SU-DHL-6 (cell line): Measurements from ENCODE around the gene SLC25A25.

Experiments used
- H2AFZ ChIP-seq: fragments of 200-600 bp; sonication (generic); 2 replicates; pipeline ENCODE4 v1.6.1; 2014; ENCODE audit warnings: low read depth, mild to moderate bottlenecking, moderate library complexity, mixed read lengths, antibody characterized with exemption, low read length; ENCODE audit not compliant: severe bottlenecking
- H3F3A ChIP-seq: fragments of 200-600 bp; shearing (Covaris generic); 2 replicates; pipeline ENCODE4 v1.6.0; 2016; ENCODE audit warnings: antibody characterized with exemption, mild to moderate bottlenecking; ENCODE audit not compliant: insufficient read depth
- H3K27ac ChIP-seq: fragments of 200-600 bp; sonication (generic); 2 replicates; pipeline ENCODE4 v1.5.1; 2016; ENCODE audit warnings: low read depth, mild to moderate bottlenecking, low read length, moderate library complexity, mixed read lengths
- H3K27me3 ChIP-seq: fragments of 200-600 bp; sonication (generic), shearing (Covaris generic); 2 replicates; pipeline ENCODE4 v1.6.0; 2014; ENCODE audit warnings: mild to moderate bottlenecking, low read length
- H3K36me3 ChIP-seq: fragments of 200-600 bp; sonication (generic); 2 replicates; pipeline ENCODE4 v1.6.1; 2014; ENCODE audit warnings: mild to moderate bottlenecking, low read length, mixed read lengths
- H3K4me2 ChIP-seq: fragments of 300-600, 200-600 bp; shearing (Covaris generic), sonication (generic); 2 replicates; pipeline ENCODE4 v1.6.0; 2014; ENCODE audit warnings: low read length, low read depth, mild to moderate bottlenecking; ENCODE audit not compliant: poor library complexity, severe bottlenecking
- H3K4me3 ChIP-seq: fragments of 200-600 bp; sonication (generic); 2 replicates; pipeline ENCODE4 v1.5.1; 2014; ENCODE audit warnings: antibody characterized with exemption, low read length, mild to moderate bottlenecking, mixed read lengths; ENCODE audit not compliant: insufficient read depth, poor library complexity, severe bottlenecking
- H3K79me2 ChIP-seq: fragments of 200-600 bp; sonication (generic); 2 replicates; pipeline ENCODE4 v1.6.1; 2014; ENCODE audit warnings: mild to moderate bottlenecking, low read length, moderate library complexity; ENCODE audit not compliant: insufficient read depth
- H3K9ac ChIP-seq: fragments of 200-600 bp; sonication (generic); 2 replicates; pipeline ENCODE4 v1.7.0; 2014; ENCODE audit warnings: mild to moderate bottlenecking, low read length
- H3K9me2 ChIP-seq: fragments of 200-600 bp; sonication (generic); replicated peaks from 2 replicates; pipeline ENCODE4 v1.6.1; 2014; ENCODE audit warnings: low read length; ENCODE audit not compliant: insufficient read depth
- H3K9me3 ChIP-seq: fragments of 200-600 bp; sonication (generic); 2 replicates; pipeline ENCODE4 v1.6.1; 2014; ENCODE audit warnings: low read length, mixed read lengths; ENCODE audit not compliant: insufficient read depth
- H4K20me1 ChIP-seq: fragments of 200-600 bp; sonication (generic); 2 replicates; pipeline ENCODE4 v1.6.1; 2014; ENCODE audit warnings: low read depth, mild to moderate bottlenecking, antibody characterized with exemption, low read length, moderate library complexity, mixed read lengths
- CTCF ChIP-seq: fragments of 200-600 bp; sonication (generic); IDR thresholded peaks from one replicate; pipeline ENCODE4 v1.5.1; 2017; ENCODE audit warnings: antibody characterized with exemption, mild to moderate bottlenecking, low read length, moderate library complexity; ENCODE audit not compliant: insufficient read depth, poor library complexity, severe bottlenecking
- EZH2phosphoT487 ChIP-seq: fragments of 200-600 bp; sonication (generic), shearing (Covaris generic); conservative IDR thresholded peaks from 2 replicates; pipeline ENCODE4 v1.6.1; 2018; ENCODE audit warnings: mild to moderate bottlenecking, antibody characterized with exemption, low read length, moderate library complexity, mixed read lengths

SLC25A25 gene

GRCh38 chr9:128082151-128082550, 14.1 kb downstream of the SLC25A25 start:
- Histone ChIP-seq H3K9me2 (no peaks in the 10 kb centered on the region), H3K4me3 (no peak overlapping the region), H3K9ac (no peak overlapping the region), H3K4me2 (no peak overlapping the region), H3K36me3 (no peaks in the 10 kb centered on the region; the same call in 1 of the 2 replicates), H3K9me3 (no peaks in the 10 kb centered on the region), H3K27ac (peak overlapping the region; percentile 27), H4K20me1 (no peaks in the 10 kb centered on the region), H2AFZ (no peak overlapping the region), H3K27me3 (no peaks in the 10 kb centered on the region), H3F3A (0 out of 2 replicates have a peak, but pooled peaks cover 14% of the 10 kb centered on the region), H3K79me2 (peaks cover 78% of the 10 kb centered on the region)
- TF ChIP-seq CTCF (no peak), EZH2phosphoT487 (no peak)

- H3K4me3 ChIP-seq = no peak overlapping the region
- peaks cover 78% of the 10 kb centered on the region for H3K79me2 ChIP-seq
- no peak overlapping the region for H3K9ac ChIP-seq
- no peaks in the 10 kb centered on the region for H4K20me1 ChIP-seq
- no peak overlapping the region for H3K27ac ChIP-seq
- no peak overlapping the region for H3K4me2 ChIP-seq
- no peaks in the 10 kb centered on the region; the same call in 1 of the 2 replicates for H3K36me3 ChIP-seq
- 0 out of 2 replicates have a peak, but pooled peaks cover 18% of the 10 kb centered on the region for H3F3A ChIP-seq
- H3K27me3 ChIP-seq = no peaks in the 10 kb centered on the region
- TF ChIP-seq CTCF (no peak), EZH2phosphoT487 (no peak)
- no peaks in the 10 kb centered on the region for H3K9me3 ChIP-seq
- no peak overlapping the region for H2AFZ ChIP-seq
- H3K9me2 ChIP-seq = no peaks in the 10 kb centered on the region
Measured at GRCh38 chr9:128084746-128085145, 16.7 kb downstream of the SLC25A25 start.

- H3K9me2 ChIP-seq = no peaks in the 10 kb centered on the region
- no peak overlapping the region for H2AFZ ChIP-seq
- H3K27ac ChIP-seq = no peak overlapping the region
- no peaks in the 10 kb centered on the region; the same call in 1 of the 2 replicates for H3K36me3 ChIP-seq
- no peaks in the 10 kb centered on the region for H4K20me1 ChIP-seq
- H3K9me3 ChIP-seq = no peaks in the 10 kb centered on the region
- TF ChIP-seq EZH2phosphoT487 = no peak
- TF ChIP-seq CTCF = no peak
- 0 out of 2 replicates have a peak, but pooled peaks cover 18% of the 10 kb centered on the region for H3F3A ChIP-seq
- no peak overlapping the region for H3K4me2 ChIP-seq
- H3K9ac ChIP-seq = no peak overlapping the region
- H3K79me2 ChIP-seq = peaks cover 77% of the 10 kb centered on the region
- no peak overlapping the region for H3K4me3 ChIP-seq
- H3K27me3 ChIP-seq = no peaks in the 10 kb centered on the region
Measured at GRCh38 chr9:128085943-128086342, 17.9 kb downstream of the SLC25A25 start.
